ENCODE measurements around the gene CDC27.
"Not testable (repeated sequence)": the region's sequence is repeated elsewhere in the genome, so short reads cannot be mapped to it uniquely, and the experiment has no call there.

The CDC27 gene

GRCh38 chr17:47197821-47198220 lies 8.7 kb upstream of the CDC27 start:
- DNase-seq (ENCODE audit: low read depth in 3 of 3, low spot score in 1 of 3), result no peak

GRCh38 chr17:47193931-47194511 lies 4.9 kb upstream of the CDC27 start:
- DNase-seq (ENCODE audit: low read depth in 3 of 3, low spot score in 1 of 3), result no peak

GRCh38 chr17:47192554-47192953 lies 3.5 kb upstream of the CDC27 start:
- DNase-seq (ENCODE audit: low read depth in 3 of 3, low spot score in 1 of 3), result no peak

- no peak for DNase-seq (ENCODE audit: low read depth in 3 of 3, low spot score in 1 of 3)
These were observed 1.7 kb upstream of the CDC27 start for GRCh38 chr17:47190770-47191169.

- DNase-seq (ENCODE audit: low read depth in 3 of 3, low spot score in 1 of 3), result no peak
These were observed 1.1 kb upstream of the CDC27 start for GRCh38 chr17:47190243-47190642.

GRCh38 chr17:47189732-47190237 lies 690 bp upstream of the CDC27 start:
- DNase-seq (ENCODE audit: low read depth in 3 of 3, low spot score in 1 of 3), result no peak

GRCh38 chr17:47188271-47188875 lies 722 bp downstream of the CDC27 start:
- DNase-seq (ENCODE audit: low read depth in 3 of 3, low spot score in 1 of 3), result no peak

GRCh38 chr17:47184681-47185080 lies 4.4 kb downstream of the CDC27 start:
- no peak for DNase-seq (ENCODE audit: low read depth in 3 of 3, low spot score in 1 of 3)

GRCh38 chr17:47180988-47181387 lies 8.1 kb downstream of the CDC27 start:
- not testable (repeated sequence) for DNase-seq (ENCODE audit: low read depth in 3 of 3, low spot score in 1 of 3)

- DNase-seq (ENCODE audit: low read depth in 3 of 3, low spot score in 1 of 3), result no peak
These were observed 8.8 kb downstream of the CDC27 start for GRCh38 chr17:47180337-47180736.

- no peak for DNase-seq (ENCODE audit: low read depth in 3 of 3, low spot score in 1 of 3)
These were observed 10.0 kb downstream of the CDC27 start for GRCh38 chr17:47179141-47179540.

GRCh38 chr17:47177261-47177660 lies 11.8 kb downstream of the CDC27 start:
- no peak for DNase-seq (ENCODE audit: low read depth in 3 of 3, low spot score in 1 of 3)

- DNase-seq (ENCODE audit: low read depth in 3 of 3, low spot score in 1 of 3), result no peak
These were observed 12.7 kb downstream of the CDC27 start for GRCh38 chr17:47176389-47176826.

GRCh38 chr17:47174823-47175222 lies 14.3 kb downstream of the CDC27 start:
- not testable (repeated sequence) for DNase-seq (ENCODE audit: low read depth in 3 of 3, low spot score in 1 of 3)

- no peak for DNase-seq (ENCODE audit: low read depth in 3 of 3, low spot score in 1 of 3)
These were observed 16.2 kb downstream of the CDC27 start for GRCh38 chr17:47172696-47173565.

- no peak for DNase-seq (ENCODE audit: low read depth in 3 of 3, low spot score in 1 of 3)
These were observed 18.4 kb downstream of the CDC27 start for GRCh38 chr17:47170710-47171109.

GRCh38 chr17:47168896-47169295 lies 20.2 kb downstream of the CDC27 start:
- DNase-seq (ENCODE audit: low read depth in 3 of 3, low spot score in 1 of 3), result not testable (repeated sequence)

GRCh38 chr17:47166854-47167253 lies 22.2 kb downstream of the CDC27 start:
- not testable (repeated sequence) for DNase-seq (ENCODE audit: low read depth in 3 of 3, low spot score in 1 of 3)

- DNase-seq (ENCODE audit: low read depth in 3 of 3, low spot score in 1 of 3), result no peak
These were observed 24.0 kb downstream of the CDC27 start for GRCh38 chr17:47165137-47165536.

GRCh38 chr17:47164263-47164662 lies 24.8 kb downstream of the CDC27 start:
- DNase-seq (ENCODE audit: low read depth in 3 of 3, low spot score in 1 of 3), result no peak

GRCh38 chr17:47162013-47162622 lies 27.0 kb downstream of the CDC27 start:
- no peak for DNase-seq (ENCODE audit: low read depth in 3 of 3, low spot score in 1 of 3)
